Sigmoid colon (tissue), 4 donors: ENCODE results near the gene CHRNA7.

Experiments
- CTCF ChIP-seq, 4 experiments: fragments of 450-650 bp in 3 of 4; fragments of 200-600 bp in 1 of 4; IDR thresholded peaks; one replicate each; pipeline ENCODE4 v1.5.1; 2016 to 2019; ENCODE audit warnings: antibody characterized with exemption in 4 of 4, mild to moderate bottlenecking in 3 of 4, moderate library complexity in 2 of 4
- POLR2A ChIP-seq, 2 donors: fragments of 450-650 bp; IDR thresholded peaks; one replicate each; pipeline ENCODE4 v1.6.1; 2016; ENCODE audit warnings: antibody characterized with exemption in 2 of 2, mild to moderate bottlenecking in 2 of 2, moderate library complexity in 2 of 2
- POLR2AphosphoS5 ChIP-seq, 4 donors: sonication (generic); formaldehyde crosslinking; IDR thresholded peaks; one replicate each; pipeline ENCODE4 v1.6.1; 2017; ENCODE audit warnings: antibody characterized with exemption in 4 of 4

- TF ChIP-seq CTCF (IDR thresholded peaks at IDR 0.05) (no peak), POLR2AphosphoS5 (IDR thresholded peaks at IDR 0.05) (no peak), POLR2A (IDR thresholded peaks at IDR 0.05) (no peak)
These were observed 1.4 kb upstream of the CHRNA7 start for GRCh38 chr15:32028921-32029320.
